Muscle of leg (tissue), 11 donors: Measurements from ENCODE around the gene CAVIN1. TPM values are rescaled to one million over a fixed set of nuclear protein-coding genes. Genes with fewer than 3 reads are reported as not detected.
A peak's percentile ranks its signal among the peaks of the same experiment; 100 is the strongest.
"Not testable (repeated sequence)": the region's sequence is repeated elsewhere in the genome, so short reads cannot be mapped to it uniquely, and the experiment has no call there.

Experiments used
- DNase-seq: peaks from one replicate; pipeline ENCODE4 v3.0.0; 2013
- H3K27ac ChIP-seq: one replicate; pipeline ENCODE4 v1.5.1; 2013; ENCODE audit warnings: mild to moderate bottlenecking, low read length, control low read depth
- H3K27me3 ChIP-seq: one replicate; pipeline ENCODE4 v1.6.1; 2013; ENCODE audit warnings: low read length; ENCODE audit not compliant: control insufficient read depth, insufficient read depth
- H3K36me3 ChIP-seq: one replicate; pipeline ENCODE4 v1.6.1; 2013; ENCODE audit warnings: low read length; ENCODE audit not compliant: control insufficient read depth, insufficient read depth
- H3K4me1 ChIP-seq: one replicate; pipeline ENCODE4 v1.6.1; 2013; ENCODE audit warnings: low read length; ENCODE audit not compliant: control insufficient read depth, insufficient read depth
- H3K4me3 ChIP-seq: one replicate; pipeline ENCODE4 v1.5.1; 2013; ENCODE audit warnings: low read length, control low read depth
- H3K9me3 ChIP-seq: replicated peaks from 2 replicates; pipeline ENCODE4 v1.6.1; 2013; ENCODE audit warnings: low read depth, low read length; ENCODE audit not compliant: control insufficient read depth
- WGBS: methylation state at CpG from one replicate; pipeline ENCODE4 v1.1.5; 2013; ENCODE audit warnings: missing lambda C conversion rate; ENCODE audit not compliant: insufficient coverage; 5-methylcytosine and 5-hydroxymethylcytosine counted together
- polyA plus RNA-seq, 8 donors: library from polyadenylated mRNA; unstranded; fragments of 120-200 nt; gene quantifications; one replicate each; pipeline versions ENCODE4 v1.2.1 to v1.2.3, GENCODE V29; 2013; ENCODE audit warnings: inconsistent platforms in 1 of 8, low replicate concordance in 1 of 8; ENCODE audit not compliant: insufficient read length in 8 of 8, insufficient read depth in 1 of 8
- total RNA-seq: library from RNA; stranded (reverse); fragments of 120-200 nt; gene quantifications from one replicate; pipeline ENCODE4 v1.2.4, GENCODE V29; 2013

The CAVIN1 gene
- total and polyA plus RNA-seq, 9 donors, result 206 to 334 (median 291) TPM

DNA sequence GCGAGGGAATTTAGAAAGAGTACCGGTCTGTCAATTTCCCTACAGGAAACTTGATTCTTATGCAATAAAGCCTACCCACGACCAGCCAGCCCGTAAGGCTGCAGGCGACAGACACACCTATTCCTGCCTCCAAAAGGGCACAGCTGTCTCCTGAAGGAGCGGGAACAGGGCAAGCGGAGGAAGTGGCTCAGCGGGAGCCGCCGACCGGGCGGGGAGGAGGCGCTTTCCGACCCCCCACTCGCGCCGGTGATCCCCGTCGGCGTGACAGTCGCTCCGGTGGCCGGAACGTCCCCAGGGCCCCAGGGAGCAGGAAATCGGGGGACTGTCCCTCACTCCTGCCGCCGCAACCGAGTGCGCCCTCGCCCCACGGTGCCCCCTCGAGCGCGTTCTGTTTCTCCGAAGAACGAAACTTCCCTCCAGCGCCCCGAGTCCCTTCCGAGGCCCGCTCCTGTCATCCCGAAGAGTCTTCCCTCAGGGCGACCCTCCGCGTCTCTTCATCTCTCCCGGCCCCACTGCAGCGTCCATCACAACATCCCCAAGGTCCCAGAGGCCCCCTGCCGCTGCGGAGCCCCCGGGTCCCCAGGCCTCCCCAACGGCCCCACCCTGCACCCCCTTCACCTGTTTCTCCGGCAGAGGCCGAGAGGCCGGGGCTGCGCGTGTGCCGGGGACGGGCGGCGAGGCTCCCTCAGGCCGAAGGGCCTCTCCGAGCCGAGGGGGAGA is 35.2 kb downstream of the CAVIN1 start:
- Histone ChIP-seq H3K4me1 (peaks cover 8% of the 10 kb centered on the region), H3K4me3 (peak overlapping the region; percentile 99), H3K36me3 (no peaks in the 10 kb centered on the region), H3K27me3 (no peaks in the 10 kb centered on the region), H3K27ac (peak overlapping the region; percentile 96), H3K9me3 (no peaks in the 10 kb centered on the region)
- DNase-seq, result peak; percentile 52
- WGBS, result 0% methylated on average over 59 of the region's 62 CpGs

DNA sequence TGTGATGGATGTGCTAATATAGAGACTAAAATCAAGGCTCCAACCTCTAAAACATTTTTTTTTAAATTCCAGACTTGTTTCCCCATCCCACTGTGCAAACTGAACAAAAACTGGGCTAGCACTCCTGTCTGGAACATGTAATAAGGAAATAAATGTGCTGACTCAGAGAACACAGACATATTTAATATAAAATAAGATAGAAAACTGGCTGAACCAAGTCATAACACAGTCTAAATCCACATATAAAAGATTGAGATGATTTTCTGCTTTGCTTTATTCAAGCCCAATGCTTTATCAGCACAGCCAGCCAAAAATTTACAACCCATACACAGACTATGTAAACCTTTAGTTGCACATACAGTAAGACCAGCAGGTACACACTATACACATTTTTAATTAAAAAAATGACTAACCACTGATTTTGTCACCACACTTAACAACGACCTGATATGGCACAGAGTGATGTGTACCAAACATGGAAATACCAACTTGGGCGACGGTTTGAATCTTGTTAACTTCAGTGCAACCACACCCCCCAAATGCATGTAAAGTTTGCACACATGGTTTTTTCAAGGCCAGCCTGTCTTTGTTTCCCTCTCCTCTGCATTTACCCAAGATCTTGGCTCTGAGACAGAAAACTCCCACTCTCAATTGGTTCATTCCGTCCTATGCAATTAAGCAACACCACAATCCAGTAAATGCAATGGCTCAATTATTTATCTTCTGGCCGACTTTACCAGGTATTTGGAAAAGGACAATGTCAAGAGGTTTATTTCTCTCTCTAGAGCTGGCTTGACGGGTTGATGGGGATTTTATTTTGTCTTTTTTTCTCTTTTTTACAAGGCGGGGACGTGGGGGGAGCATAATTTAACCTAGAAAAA is 36.0 kb downstream of the CAVIN1 start:
- Histone ChIP-seq H3K27ac (peak overlapping the region; percentile 96), H3K27me3 (no peaks in the 10 kb centered on the region), H3K36me3 (no peaks in the 10 kb centered on the region), H3K9me3 (no peaks in the 10 kb centered on the region), H3K4me3 (peak overlapping the region; percentile 99), H3K4me1 (peaks cover 8% of the 10 kb centered on the region)
- no CpG with 5 or more reads among the region's 8 CpGs for WGBS
- peak; percentile 79 for DNase-seq

DNA sequence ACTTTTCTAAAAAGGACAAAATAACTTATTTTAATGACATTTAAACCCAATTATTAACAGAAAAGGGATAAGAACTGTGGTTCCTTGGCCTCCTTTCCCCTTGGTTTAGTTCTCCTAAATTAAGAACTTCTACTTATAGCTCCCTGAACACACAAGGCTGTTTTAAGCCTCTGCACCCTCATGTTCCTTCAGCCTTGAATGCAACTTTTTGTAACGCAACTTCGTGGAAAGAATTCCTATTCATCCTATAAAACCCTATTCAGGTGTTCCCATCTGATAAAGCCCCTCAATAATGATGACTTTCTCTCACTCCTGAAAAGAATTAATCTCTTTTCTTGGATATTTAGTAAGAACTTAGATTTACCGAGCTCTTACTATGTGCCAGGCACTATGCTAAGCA is 41.2 kb downstream of the CAVIN1 start:
- no peaks in the 10 kb centered on the region for H3K27me3 ChIP-seq
- DNase-seq, result no peak
- peaks cover 10% of the 10 kb centered on the region for H3K4me1 ChIP-seq
- H3K4me3 ChIP-seq, result no peak overlapping the region
- H3K27ac ChIP-seq, result no peak overlapping the region
- H3K36me3 ChIP-seq, result peaks cover 2% of the 10 kb centered on the region
- no CpG with 5 or more reads among the region's 3 CpGs for WGBS
- H3K9me3 ChIP-seq, result no peaks in the 10 kb centered on the region

DNA sequence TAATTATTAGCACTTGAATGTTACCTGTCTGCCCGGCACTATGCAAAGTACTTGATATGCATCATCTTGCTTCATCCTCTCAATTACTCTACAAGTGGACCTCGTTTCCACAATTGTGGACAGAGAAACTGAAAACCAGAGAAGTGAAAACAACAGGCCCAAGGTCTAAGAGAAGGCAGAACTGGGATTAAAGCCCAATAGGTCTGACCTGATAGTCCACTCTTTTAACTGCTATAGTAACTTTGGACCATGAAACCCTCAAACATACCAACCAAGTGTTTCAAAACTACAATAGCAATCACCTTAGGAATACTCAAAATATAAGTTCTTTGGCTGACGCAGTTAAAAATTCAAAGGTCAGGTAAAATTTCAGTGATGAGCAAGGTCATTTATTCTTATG is 42.1 kb downstream of the CAVIN1 start:
- 50% methylated on average over 1 of the region's 3 CpGs for WGBS
- Histone ChIP-seq H3K4me1 (peaks cover 8% of the 10 kb centered on the region), H3K27ac (no peak overlapping the region)

DNA sequence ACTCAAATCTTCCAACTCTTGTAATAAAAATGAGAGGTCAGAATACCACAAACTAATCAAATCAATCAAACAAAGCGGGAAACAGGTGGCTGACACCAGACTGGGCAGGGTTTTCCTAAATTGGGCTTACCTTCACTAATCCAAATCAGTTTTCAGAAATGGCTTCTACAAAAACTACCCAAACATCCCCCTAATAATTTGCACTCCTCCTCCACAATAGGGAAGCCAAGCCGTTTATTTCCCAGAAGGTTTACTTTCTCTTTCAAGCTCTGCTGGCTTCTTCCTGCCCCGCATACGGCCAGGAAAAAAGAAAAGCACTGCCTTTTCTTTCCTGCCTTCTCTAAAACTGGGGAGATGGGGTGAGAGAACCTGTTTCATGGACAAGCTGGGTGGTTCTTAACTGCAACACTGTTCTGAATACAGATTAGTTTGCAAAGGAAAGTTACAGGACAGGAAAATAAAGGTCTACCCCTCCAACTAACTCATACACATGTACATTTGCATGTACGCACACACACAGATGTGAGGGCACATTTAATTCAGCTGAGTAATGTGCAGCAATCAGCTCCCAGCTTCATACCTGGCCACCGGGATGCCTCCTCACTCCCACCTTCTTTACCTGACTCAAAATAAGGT is 44.0 kb downstream of the CAVIN1 start:
- Histone ChIP-seq H3K9me3 (no peaks in the 10 kb centered on the region), H3K36me3 (peaks cover 2% of the 10 kb centered on the region), H3K27ac (peak overlapping the region; percentile 85), H3K27me3 (no peaks in the 10 kb centered on the region), H3K4me1 (peaks cover 8% of the 10 kb centered on the region), H3K4me3 (peak overlapping the region; percentile 16)
- DNase-seq, result peak; percentile 89
- 10% methylated on average over 3 of the region's 6 CpGs for WGBS

More for the DNA sequence above, 42.1 kb downstream of the CAVIN1 start:
- H3K4me3 ChIP-seq, result no peak overlapping the region
- H3K36me3 ChIP-seq, result peaks cover 2% of the 10 kb centered on the region
- H3K9me3 ChIP-seq, result no peaks in the 10 kb centered on the region
- no peaks in the 10 kb centered on the region for H3K27me3 ChIP-seq
- no peak for DNase-seq

DNA sequence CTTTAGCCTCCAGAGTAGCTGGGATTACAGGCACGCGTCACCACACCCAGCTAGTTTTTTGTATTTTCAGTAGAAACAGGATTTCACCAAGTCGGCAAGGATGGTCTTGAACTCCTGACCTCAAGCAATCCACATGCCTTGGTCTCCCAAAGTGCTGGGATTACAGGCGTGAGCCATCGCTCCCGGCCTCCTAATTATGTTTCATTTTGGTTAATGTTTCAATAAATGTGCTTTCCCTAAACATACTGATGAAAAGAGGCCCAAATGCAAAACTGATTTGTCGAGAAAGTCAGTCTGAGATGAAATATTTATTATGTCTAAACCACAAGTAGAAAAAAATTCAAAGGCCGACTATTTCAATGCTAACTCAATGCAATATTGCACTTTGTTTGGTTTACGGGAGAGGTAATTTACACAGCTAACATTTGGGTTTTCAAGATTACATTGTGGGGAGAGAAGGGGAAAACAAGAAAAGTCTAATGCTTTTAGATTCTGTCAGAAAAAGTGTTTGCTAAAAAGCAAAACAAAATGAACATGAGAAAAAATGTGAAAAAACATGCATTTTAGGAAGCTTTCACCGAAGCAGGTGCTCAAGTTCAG is 44.6 kb downstream of the CAVIN1 start:
- Histone ChIP-seq H3K27me3 (no peaks in the 10 kb centered on the region), H3K4me1 (peaks cover 8% of the 10 kb centered on the region)
- WGBS, result 77% methylated on average over 3 of the region's 10 CpGs

DNA sequence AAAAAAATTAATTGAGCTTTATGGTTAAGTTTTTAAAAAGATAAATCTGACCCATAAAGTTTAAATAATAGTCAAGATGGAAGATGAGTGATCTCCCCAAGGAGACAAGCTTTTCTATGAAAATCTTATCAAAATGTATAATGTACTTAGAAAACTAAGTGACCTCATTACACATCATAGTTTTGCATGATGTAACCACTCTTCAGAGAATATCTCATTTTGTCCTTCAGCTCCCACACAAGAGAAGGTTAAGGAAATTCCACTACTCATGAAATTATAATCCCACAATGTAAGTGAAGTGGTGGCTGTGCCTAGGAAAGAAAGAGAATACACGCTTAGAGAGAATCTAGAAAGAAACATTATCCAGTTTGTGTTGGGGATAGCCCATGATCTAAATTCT is 49.2 kb downstream of the CAVIN1 start:
- Histone ChIP-seq H3K4me1 (peaks cover 2% of the 10 kb centered on the region), H3K4me3 (no peak overlapping the region), H3K9me3 (no peaks in the 10 kb centered on the region), H3K27ac (no peak overlapping the region), H3K36me3 (peaks cover 7% of the 10 kb centered on the region), H3K27me3 (no peaks in the 10 kb centered on the region)
- no CpG with 5 or more reads among the region's 1 CpG for WGBS
- no peak for DNase-seq

More for the DNA sequence above, 44.6 kb downstream of the CAVIN1 start:
- Histone ChIP-seq H3K9me3 (no peaks in the 10 kb centered on the region), H3K27ac (peak overlapping the region; percentile 85), H3K4me3 (no peak overlapping the region), H3K36me3 (peaks cover 2% of the 10 kb centered on the region)
- no peak for DNase-seq

DNA sequence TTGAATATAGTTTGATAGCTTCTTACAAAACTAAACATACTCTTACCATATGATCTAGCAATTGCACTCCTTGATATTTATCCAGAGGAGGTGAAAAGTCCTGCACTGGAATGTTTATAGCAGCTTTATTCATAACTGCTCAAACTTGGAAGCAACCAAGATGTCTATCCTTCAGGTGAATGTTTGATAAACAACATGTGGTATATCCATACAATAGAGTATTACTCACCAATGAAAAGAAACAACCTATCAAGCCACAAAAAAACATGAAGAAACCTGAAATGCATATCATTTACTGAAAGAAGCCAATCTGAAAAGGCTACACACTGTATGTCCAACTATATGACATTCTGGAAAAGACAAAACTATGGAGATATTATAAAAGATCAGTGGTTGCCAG is 50.9 kb downstream of the CAVIN1 start:
- no peak overlapping the region for H3K27ac ChIP-seq
- H3K9me3 ChIP-seq, result no peaks in the 10 kb centered on the region
- H3K4me3 ChIP-seq, result no peak overlapping the region
- H3K27me3 ChIP-seq, result no peaks in the 10 kb centered on the region
- peaks cover 7% of the 10 kb centered on the region for H3K36me3 ChIP-seq
- H3K4me1 ChIP-seq, result no peaks in the 10 kb centered on the region
- no peak for DNase-seq

DNA sequence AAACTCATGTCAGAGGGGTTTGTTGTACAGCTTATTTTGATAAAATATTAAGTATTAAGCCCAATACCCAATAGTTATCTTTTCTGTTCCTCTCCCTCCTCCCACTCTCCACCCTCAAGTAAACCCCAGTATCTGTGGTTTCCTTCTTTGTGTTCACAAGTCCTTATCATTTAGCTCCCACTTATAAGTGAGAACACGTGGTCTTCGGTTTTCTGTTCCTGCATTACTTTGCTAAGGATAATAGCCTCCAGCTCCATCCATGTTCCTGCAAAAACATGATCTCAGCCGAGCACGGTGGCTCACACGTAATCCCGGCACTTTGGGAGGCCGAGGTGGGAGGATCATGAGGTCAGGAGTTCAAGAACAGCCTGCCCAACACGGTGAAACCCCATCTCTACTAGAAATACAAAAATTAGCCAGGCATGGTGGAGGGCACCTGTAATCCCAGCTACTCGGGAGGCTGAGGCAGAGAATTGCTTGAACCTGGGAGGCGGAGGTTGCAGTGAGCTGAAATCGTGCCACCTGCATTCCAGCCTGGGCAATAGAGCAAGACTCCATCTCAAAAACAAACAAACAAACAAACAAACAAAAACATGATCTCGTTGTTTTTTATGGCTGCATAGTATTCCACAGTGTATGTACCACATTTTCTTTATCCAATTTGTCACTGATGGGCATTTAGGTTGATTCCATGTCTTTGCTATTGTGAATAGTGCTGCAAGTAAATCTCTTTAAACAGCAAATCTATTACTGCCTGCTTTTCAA is 54.1 kb downstream of the CAVIN1 start:
- not testable (repeated sequence) for H3K27ac ChIP-seq, H3K4me3 ChIP-seq, H3K9me3 ChIP-seq, H3K36me3 ChIP-seq, H3K4me1 ChIP-seq, H3K27me3 ChIP-seq, DNase-seq
- 100% methylated on average over 1 of the region's 12 CpGs for WGBS
